Coronary artery (tissue), 2 donors: Measurements from ENCODE around the gene ART5.

Experiments
- DNase-seq: peaks from one replicate; pipeline ENCODE4 v3.0.0-alpha.2; 2017; ENCODE audit warnings: low spot score
- H3K27ac ChIP-seq, 2 donors: fragments of 200-600 bp; sonication (generic); one replicate each; pipeline ENCODE4 v1.5.1; 2016 to 2019
- H3K4me3 ChIP-seq: fragments of 200-600 bp; sonication (generic); 2 replicates; pipeline ENCODE4 v1.5.1; 2016; ENCODE audit warnings: mild to moderate bottlenecking, moderate library complexity
- CTCF ChIP-seq: fragments of 200-600 bp; sonication (generic); IDR thresholded peaks from one replicate; pipeline ENCODE4 v1.5.1; 2019; ENCODE audit warnings: antibody characterized with exemption

The ART5 gene

GRCh38 chr11:3641701-3642070, at the start of gene ART5:
TSS of gene ART5 (minus strand) at chr11:3641992. CDS start at chr11:3641862, 130 bp downstream.
- DNase-seq: no peak
- Histone ChIP-seq H3K4me3 (peak within 1 kb of the TSS; percentile 75), H3K27ac (no peak within 1 kb of the TSS)
- no peak for TF ChIP-seq CTCF

GRCh38 chr11:3686751-3687150, 45.0 kb upstream of the ART5 start:
- H3K4me3 ChIP-seq: no peak overlapping the region
- TF ChIP-seq CTCF: no peak
- DNase-seq: no peak
- no peak overlapping the region for H3K27ac ChIP-seq

- no peak for TF ChIP-seq CTCF
- DNase-seq: no peak
- H3K27ac ChIP-seq: no peak overlapping the region
- H3K4me3 ChIP-seq: no peak overlapping the region
These were observed 44.1 kb upstream of the ART5 start for GRCh38 chr11:3685923-3686322.

GRCh38 chr11:3684819-3685172, 43.0 kb upstream of the ART5 start:
- H3K27ac ChIP-seq: no peak overlapping the region
- H3K4me3 ChIP-seq: no peak overlapping the region
- no peak for DNase-seq
- no peak for TF ChIP-seq CTCF

- no peak for TF ChIP-seq CTCF
- DNase-seq: no peak
- Histone ChIP-seq H3K27ac (no peak overlapping the region), H3K4me3 (no peak overlapping the region)
These were observed 42.5 kb upstream of the ART5 start for GRCh38 chr11:3684129-3684818.

GRCh38 chr11:3683039-3683438, 41.2 kb upstream of the ART5 start:
- no peak for TF ChIP-seq CTCF
- no peak for DNase-seq
- H3K4me3 ChIP-seq: no peak overlapping the region
- no peak overlapping the region for H3K27ac ChIP-seq

- DNase-seq: no peak
- H3K4me3 ChIP-seq: no peak overlapping the region
- no peak for TF ChIP-seq CTCF
- H3K27ac ChIP-seq: no peak overlapping the region
These were observed 37.3 kb upstream of the ART5 start for GRCh38 chr11:3679077-3679476.
